Tibial nerve (tissue), 4 donors: ENCODE measurements around the gene EDEM2. TPM values are rescaled to one million over a fixed set of nuclear protein-coding genes. Genes with fewer than 3 reads are reported as not detected.
"Not testable (repeated sequence)": the region's sequence is repeated elsewhere in the genome, so short reads cannot be mapped to it uniquely, and the experiment has no call there.

Experiments used
- DNase-seq, 2 donors: peaks; one replicate each; pipeline ENCODE4 v3.0.0-alpha.2; 2019; ENCODE audit warnings: low spot score in 2 of 2
- H3K27ac ChIP-seq, 4 donors: fragments of 200-600 bp; sonication (generic) in 3 of 4; one replicate each; pipeline ENCODE4 v1.5.1; 2017 to 2019; ENCODE audit warnings: mild to moderate bottlenecking in 1 of 4
- H3K27me3 ChIP-seq, 2 donors: fragments of 200-600 bp; sonication (generic) in 1 of 2; one replicate each; pipeline versions ENCODE4 v1.5.1 to v1.6.0; 2017 to 2019
- H3K36me3 ChIP-seq, 3 donors: fragments of 200-600 bp; sonication (generic); one replicate each; pipeline ENCODE4 v1.5.1; 2018 to 2019
- H3K4me1 ChIP-seq, 4 donors: fragments of 200-600 bp; sonication (generic) in 3 of 4; one replicate each; pipeline ENCODE4 v1.5.1; 2017 to 2019
- H3K4me3 ChIP-seq, 4 donors: fragments of 200-600 bp; sonication (generic) in 3 of 4; one replicate each; pipeline ENCODE4 v1.5.1; 2017 to 2019; ENCODE audit warnings: mild to moderate bottlenecking in 1 of 4, moderate library complexity in 1 of 4
- H3K9me3 ChIP-seq, 4 donors: fragments of 200-600 bp; sonication (generic) in 3 of 4; one replicate each; pipeline ENCODE4 v1.5.1; 2017 to 2019
- CTCF ChIP-seq, 5 experiments: fragments of 200-600 bp in 3 of 5; fragments of 450-650 bp in 2 of 5; sonication (generic) in 3 of 5; IDR thresholded peaks; one replicate each; pipeline ENCODE4 v1.5.1; 2016 to 2019; ENCODE audit warnings: antibody characterized with exemption in 5 of 5, mild to moderate bottlenecking in 3 of 5, moderate library complexity in 2 of 5
- EP300 ChIP-seq, 2 donors: sonication (generic); formaldehyde crosslinking; IDR thresholded peaks; one replicate each; pipeline ENCODE4 v1.6.1; 2017; ENCODE audit warnings: antibody characterized with exemption in 2 of 2, mild to moderate bottlenecking in 1 of 2
- POLR2A ChIP-seq, 2 donors: fragments of 450-650 bp; IDR thresholded peaks; one replicate each; pipeline ENCODE4 v1.6.1; 2017; ENCODE audit warnings: antibody characterized with exemption in 2 of 2, mild to moderate bottlenecking in 2 of 2, moderate library complexity in 2 of 2
- WGBS, 2 donors: methylation state at CpG; one replicate each; pipeline ENCODE4 v1.1.5; 2018; 5-methylcytosine and 5-hydroxymethylcytosine counted together
- total RNA-seq, 4 donors: library from RNA; depleted of rRNA; stranded (reverse); fragments of >200 nt; gene quantifications; one replicate each; pipeline ENCODE4 v1.1.0, GENCODE V29; 2016

EDEM2 gene
- total RNA-seq, 4 donors from 2014 or later, result 19.6 to 29.7 (median 25.2) TPM

DNA sequence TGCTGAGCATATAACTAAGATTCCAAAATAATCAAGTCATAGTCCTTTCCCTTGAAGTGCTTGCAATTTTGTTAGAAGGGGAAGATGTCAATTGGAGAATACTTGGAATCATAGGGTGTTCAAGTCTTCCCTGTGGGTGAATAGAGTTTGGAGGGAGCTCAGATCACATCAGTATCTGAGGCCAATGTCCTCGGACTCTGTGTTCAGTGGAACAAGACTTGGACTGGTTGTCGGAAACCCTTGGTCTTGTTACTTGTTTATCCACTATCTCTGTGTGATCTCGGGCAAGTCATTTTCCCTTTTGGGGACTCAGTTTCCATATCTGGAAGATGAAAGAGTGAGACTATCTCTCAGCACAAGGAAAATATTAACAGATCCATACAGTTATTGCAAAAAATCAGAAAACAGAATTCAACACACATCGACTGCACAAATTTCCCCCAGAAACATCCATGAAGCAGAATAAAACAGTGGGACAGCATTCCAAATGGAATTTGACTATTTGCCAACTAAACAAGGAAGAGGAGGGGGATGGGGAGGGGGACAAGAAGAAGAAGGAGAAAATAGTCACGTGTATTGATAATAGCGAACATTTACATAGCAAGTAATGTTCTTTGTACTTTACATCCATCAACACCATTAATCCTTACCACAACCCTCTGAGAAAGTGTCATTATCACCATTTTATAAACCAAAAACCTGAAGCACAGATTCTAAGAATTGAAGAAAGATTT, 3.9 kb upstream of the EDEM2 start:
- peaks cover 0 to 37% (median 2%) of the 10 kb centered on the region in 4 donors for H3K4me1 ChIP-seq
- no peak for DNase-seq
- TF ChIP-seq EP300 (IDR thresholded peaks at IDR 0.05), result no peak
- TF ChIP-seq POLR2A (IDR thresholded peaks at IDR 0.05), result no peak
- TF ChIP-seq CTCF (IDR thresholded peaks at IDR 0.05), result no peak
- H3K27me3 ChIP-seq, result no peaks in the 10 kb centered on the region
- H3K36me3 ChIP-seq, result no peaks in the 10 kb centered on the region
- H3K4me3 ChIP-seq, result no peak overlapping the region
- no peak overlapping the region for H3K27ac ChIP-seq
- WGBS, 2 donors, result 65 to 70% methylated on average over 6 of the region's 6 CpGs
- no peaks in the 10 kb centered on the region for H3K9me3 ChIP-seq

GRCh38 chr20:35147575-35148071, 487 bp upstream of the EDEM2 start:
- peaks cover 0 to 50% (median 7%) of the 10 kb centered on the region in 4 donors for H3K4me1 ChIP-seq
- peak overlapping the region; percentile 66 to 72 (median 68) for H3K4me3 ChIP-seq
- H3K36me3 ChIP-seq, result peaks cover 0 to 22% (median 0%) of the 10 kb centered on the region in 3 donors
- 3 to 4% methylated on average over 19 of the region's 19 CpGs for WGBS, 2 donors
- not testable (repeated sequence) for DNase-seq, H3K27me3 ChIP-seq, H3K9me3 ChIP-seq
- peak overlapping the region in 3 of 4 donors; percentile 53 to 83 (median 75) for H3K27ac ChIP-seq

GRCh38 chr20:35146299-35146919, 727 bp downstream of the EDEM2 start:
- no peak for TF ChIP-seq EP300 (IDR thresholded peaks at IDR 0.05)
- no peak for TF ChIP-seq POLR2A (IDR thresholded peaks at IDR 0.05)
- no peak for TF ChIP-seq CTCF (IDR thresholded peaks at IDR 0.05)
- Histone ChIP-seq H3K36me3 (peaks cover 0 to 34% (median 8%) of the 10 kb centered on the region in 3 donors), H3K4me1 (peaks cover 0 to 40% (median 7%) of the 10 kb centered on the region in 4 donors), H3K27me3 (no peaks in the 10 kb centered on the region), H3K27ac (peak overlapping the region; percentile 4 to 83 (median 64)), H3K9me3 (no peaks in the 10 kb centered on the region), H3K4me3 (peak overlapping the region; percentile 66 to 72 (median 68))
- 5 to 7% methylated on average over 15 to 23 of the region's 23 CpGs for WGBS, 2 donors
- DNase-seq, result no peak

DNA sequence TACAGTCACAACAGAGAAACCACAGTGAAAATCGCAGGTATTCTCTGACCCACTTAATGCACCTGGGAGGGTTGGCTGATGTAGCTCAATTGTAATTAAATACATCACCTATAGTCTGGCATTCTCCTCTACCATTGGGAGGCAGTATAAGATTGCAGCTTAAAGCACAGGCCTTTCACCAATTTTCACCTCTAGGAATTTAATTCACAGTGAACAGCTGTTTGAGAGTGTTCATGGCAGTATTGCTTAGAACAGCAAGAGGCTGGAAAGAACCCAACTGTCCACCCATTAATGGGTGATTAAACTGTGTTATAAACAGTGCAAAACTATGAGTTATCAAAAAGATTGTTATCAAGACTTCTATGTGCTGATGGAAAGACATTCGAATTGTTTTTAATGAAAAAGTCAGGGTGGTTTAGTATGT, 2.0 kb downstream of the EDEM2 start:
- WGBS, 2 donors, result 34 to 58% methylated on average over 2 of the region's 2 CpGs
- no peak for TF ChIP-seq EP300 (IDR thresholded peaks at IDR 0.05)
- TF ChIP-seq CTCF (IDR thresholded peaks at IDR 0.05), result peak; percentile 32 to 70 (median 56)
- TF ChIP-seq POLR2A (IDR thresholded peaks at IDR 0.05), result no peak

GRCh38 chr20:35144694-35145093, 2.4 kb downstream of the EDEM2 start:
- Histone ChIP-seq H3K9me3 (no peaks in the 10 kb centered on the region), H3K4me1 (peaks cover 0 to 30% (median 7%) of the 10 kb centered on the region in 4 donors), H3K27me3 (no peaks in the 10 kb centered on the region), H3K36me3 (peaks cover 0 to 47% (median 10%) of the 10 kb centered on the region in 3 donors), H3K27ac (no peak overlapping the region), H3K4me3 (no peak overlapping the region)
- TF ChIP-seq EP300 (IDR thresholded peaks at IDR 0.05) (no peak), POLR2A (IDR thresholded peaks at IDR 0.05) (no peak), CTCF (IDR thresholded peaks at IDR 0.05) (no peak)
- 63 to 65% methylated on average over 7 of the region's 7 CpGs for WGBS, 2 donors
- DNase-seq, result peak in 1 of 2 donors; percentile 33

More for the DNA sequence above, 2.0 kb downstream of the EDEM2 start:
- Histone ChIP-seq H3K27ac (no peak overlapping the region), H3K4me1 (peaks cover 0 to 30% (median 7%) of the 10 kb centered on the region in 4 donors), H3K9me3 (no peaks in the 10 kb centered on the region), H3K4me3 (no peak overlapping the region), H3K27me3 (no peaks in the 10 kb centered on the region), H3K36me3 (peaks cover 0 to 43% (median 10%) of the 10 kb centered on the region in 3 donors)
- no peak for DNase-seq
